GM21825 (cell line): Measurements from ENCODE around the gene ENPP7.

Experiments
- ATAC-seq: cut with Tn5 transposase; IDR thresholded peaks from one replicate; pipeline ENCODE4 v1.9.1; 2021; ENCODE audit warnings: mild to moderate bottlenecking, moderate library complexity; ENCODE audit not compliant: unreplicated experiment

ENPP7 gene

DNA sequence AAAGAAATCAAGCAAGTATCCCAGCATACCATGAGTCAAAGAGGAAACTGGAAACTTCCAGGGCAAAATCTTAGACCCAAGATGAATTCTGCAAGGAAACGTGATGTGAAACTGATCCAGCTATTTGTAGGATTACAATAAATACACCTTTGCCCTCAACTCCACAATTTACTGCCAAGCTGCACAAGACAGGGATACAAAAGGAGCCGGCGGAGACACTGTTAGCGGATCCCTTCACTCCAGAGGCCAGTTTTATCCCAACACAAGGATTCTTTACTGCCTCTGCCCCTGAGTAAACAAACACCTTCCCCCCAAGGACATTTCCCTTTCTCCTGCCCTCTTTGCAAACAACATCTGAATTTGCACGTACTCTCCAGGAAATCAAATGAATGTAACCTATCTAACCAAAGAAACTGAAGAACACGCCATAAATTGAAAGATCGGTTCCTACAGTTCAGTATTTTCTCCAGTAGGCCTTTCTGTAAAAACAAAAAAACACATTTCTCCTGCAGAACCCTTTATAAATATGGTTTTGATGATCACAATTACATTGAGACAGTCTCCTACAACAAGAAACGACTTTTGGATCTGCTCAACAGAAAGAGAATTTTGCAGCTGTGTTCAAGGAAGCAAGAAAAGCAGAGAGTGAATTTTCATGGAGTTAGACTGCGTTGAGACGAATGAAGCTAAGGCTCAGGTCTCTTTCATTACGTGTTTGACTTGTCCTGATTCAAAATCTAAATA lies 45.8 kb downstream of the ENPP7 start:
- ATAC-seq = no peak

DNA sequence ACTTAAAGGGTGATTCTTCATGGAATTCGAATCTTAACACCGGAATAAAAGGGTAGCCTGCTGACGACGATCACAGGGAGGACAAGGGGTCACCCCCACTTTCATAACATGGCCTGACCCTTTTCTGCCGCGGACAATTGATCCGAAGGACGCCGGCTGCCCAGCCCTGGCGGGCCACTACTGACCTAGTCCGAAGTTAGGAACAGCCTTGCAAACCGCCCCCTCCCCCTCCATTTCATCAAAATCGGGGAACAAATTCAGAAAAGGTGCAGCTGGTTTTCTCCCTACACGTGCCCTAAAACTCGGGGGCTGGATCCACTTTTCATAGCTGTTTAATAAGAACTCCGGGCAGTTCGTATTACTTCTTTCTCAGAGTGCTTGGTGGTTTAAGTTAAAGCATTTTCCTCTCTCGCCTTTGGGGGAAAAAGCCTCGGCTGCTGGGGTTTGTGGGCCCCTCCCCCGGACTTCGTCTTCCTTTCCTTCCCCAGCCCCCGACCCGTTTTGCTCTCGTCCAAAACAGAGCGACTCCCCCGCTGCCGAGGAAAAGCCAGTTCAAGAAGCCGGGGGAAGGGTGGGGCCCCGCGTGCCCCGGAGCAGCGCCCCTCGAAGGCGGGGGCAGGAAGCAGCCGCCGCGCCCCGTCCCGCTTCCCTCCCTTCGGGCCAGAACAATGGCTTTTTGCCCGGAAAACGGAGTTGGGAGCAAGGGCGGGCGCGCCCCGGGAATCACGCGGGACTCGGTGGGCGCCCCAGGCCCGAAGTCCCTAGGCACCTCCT lies 46.6 kb downstream of the ENPP7 start:
- peak; percentile 17 for ATAC-seq

DNA sequence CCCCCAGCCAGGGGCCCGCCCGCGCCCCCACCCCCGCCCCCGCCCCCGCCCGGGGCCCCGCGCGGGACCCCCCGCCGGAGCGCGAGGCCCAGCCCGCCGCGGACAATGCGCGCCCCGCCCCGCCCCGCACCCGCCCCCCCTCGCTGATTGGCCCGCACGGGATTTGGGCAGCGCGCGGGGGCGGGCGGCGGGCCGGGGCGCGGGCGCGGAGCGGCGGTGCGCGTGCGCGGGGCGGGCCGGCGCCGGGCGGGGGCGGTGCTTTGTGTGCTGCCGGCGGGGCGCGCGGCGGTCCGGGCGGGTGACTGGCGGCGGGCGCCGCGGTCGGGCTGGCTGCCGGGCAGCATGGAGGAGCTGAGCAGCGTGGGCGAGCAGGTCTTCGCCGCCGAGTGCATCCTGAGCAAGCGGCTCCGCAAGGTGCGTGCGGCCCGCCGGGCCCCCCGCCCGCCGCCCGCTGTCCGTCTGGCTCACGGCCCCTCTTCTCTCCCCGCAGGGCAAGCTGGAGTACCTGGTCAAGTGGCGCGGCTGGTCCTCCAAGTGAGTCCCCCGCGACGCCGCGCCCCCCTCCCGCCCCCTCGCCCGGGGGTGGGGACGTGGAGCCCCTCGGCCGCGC lies 47.3 kb downstream of the ENPP7 start, which contains the start of gene CBX2:
Gene CBX2, plus strand, starts transcription at position 255 of the 610 bp plus-strand sequence. Its CDS starts 88 bp downstream, at position 343.
- peak; percentile 47 for ATAC-seq

DNA sequence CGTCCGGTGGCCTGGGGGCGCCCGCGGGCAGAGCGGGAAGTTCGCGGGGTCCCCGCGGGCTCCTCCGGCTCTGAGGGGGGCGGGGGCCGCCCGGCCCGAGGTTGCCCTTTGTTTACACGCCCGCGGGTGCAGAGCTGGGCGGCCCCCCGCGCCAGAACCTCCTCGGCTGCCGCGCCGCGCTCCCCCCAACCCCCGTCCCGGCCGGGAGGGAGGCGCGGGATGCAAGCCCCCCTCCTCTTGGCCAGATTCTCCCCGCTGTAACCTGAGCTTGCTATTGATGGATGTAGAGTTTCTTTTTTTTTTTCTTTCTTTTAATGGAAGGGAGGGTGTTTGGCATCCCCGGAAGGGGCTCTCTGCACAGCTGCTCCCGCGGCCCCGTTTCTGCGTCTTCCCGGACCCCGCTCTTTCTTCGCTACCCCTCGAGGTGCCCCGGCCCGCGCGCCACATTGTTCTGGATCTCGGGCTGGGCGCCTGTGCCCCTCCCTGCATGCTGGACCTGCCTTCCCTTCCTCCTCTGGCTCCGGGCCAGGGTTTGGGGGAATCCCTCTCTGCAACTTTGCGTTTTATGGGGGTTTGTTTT lies 47.9 kb downstream of the ENPP7 start:
- peak; percentile 10 for ATAC-seq

DNA sequence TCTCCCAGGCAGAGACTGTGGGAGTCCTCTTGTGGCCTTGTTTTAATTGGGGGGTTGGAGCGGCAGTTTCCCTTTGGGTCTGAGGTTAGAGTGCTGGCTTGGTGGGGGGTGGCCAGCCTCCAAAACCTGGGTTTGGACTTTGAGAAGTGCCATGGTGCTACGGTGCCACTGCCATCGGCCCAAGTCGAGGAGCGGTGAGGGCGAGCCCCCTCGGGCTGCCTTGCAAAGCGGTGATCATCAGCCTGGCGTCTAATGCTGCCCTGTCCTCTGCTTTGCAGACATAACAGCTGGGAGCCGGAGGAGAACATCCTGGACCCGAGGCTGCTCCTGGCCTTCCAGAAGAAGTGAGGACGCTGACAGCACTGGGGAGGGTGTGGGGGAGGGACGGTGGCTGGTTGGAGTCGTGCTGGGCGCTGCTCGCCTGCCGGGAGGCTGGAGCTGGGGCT lies 48.4 kb downstream of the ENPP7 start:
- no peak for ATAC-seq

DNA sequence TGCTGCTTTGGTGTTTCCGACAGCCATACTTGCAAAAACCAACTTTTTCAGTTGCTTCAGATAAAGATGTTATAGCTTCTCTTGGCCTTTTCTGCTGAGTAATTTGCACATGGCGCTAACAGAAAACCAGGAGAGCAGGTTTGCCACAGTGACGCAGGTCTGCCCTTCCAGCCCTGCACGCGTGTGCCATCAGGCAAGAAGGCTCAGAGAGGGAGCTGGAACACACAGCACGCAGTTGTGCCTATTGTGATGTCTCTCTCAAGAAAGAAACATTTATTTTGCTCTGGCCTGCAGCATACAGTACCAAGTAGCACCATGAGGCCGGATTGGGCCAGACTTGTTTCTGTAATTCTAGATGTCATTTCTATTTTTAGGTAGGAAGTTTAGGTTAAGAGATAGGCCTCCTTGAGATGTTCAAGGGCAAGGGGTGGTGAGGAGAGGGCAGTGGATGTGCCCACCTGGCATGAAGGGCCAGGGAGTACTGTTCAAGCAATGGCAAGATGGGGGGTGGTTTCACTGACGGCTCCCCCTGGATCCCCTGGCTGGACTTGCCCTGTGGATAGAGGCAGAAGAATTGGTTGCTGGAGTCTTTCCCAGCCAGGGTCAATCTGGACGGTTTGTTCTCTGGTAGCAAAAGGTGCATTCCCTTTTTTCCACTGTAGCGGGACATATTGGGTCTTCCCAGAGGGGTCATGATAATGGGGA lies 49.1 kb downstream of the ENPP7 start:
- no peak for ATAC-seq

DNA sequence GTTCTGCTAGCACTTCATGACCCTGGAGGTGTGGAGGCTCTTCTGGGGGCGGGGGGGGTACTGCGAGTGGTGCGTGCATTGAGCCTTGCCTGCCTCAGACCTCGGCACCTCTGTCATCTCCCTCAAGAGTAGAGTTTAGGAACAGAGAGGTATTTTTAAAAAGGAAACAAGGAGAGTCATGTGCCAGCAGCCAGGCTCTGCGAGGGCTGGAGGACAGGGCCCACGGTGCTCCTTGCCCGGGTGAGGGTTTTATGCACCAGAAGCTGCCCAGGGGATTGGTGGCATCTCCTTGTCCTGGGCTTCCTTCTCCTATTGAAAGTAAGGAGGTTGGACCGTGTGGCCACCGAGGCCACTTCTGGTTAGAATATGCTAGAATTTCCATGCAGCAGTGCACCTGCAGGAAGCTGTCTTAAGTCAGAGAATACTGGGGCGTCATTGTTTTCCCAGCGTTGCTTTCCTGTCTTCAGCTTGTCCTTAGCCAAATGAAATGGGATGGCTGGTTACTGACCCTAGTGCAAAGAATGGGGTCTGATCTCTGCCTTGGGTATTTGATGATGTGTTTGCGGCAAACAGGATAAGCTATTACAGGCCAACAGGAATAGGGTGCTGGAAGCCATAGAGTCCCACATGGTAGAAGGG lies 50.4 kb downstream of the ENPP7 start:
- ATAC-seq = no peak

DNA sequence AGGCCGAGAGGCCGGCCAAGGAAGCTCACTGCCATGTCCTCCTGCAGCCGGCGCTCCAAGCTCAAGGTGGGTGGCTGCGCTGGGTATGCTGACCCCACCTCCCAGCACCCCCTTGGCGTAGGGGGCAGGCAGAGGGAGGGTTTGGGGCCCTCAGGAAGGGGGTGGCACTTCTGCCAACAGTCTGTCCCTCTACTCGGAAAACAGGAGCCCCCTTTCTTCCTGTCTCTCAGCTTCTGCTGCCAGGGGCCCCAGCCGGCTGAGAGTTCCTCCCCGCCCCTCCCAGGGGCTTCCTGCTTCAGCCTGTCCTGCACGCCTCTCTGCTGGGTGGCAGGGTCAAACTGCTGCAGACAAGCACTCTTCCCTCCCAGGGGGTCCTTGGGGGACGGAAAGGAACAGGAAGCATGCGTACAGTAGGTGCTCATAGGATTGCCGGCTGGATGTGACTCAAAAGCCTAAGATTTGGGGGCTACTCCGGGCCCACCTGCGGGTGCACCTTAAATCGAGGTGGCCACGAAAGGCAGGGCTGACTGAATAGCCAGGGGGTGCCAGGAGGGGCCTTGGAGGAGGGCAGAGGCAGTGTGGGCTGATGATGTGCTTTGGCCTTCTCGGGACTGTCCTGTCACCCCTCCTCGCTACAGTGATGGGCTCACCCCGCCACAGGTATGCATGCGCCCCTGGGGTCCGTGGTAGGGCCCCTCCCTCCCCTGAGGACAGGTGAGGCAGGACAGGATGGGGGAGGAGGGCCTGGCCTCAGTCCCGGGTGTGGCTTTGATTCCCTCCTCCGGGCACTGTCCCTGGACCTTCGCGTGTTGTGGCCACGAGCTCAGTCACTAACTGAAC lies 51.2 kb downstream of the ENPP7 start:
- no peak for ATAC-seq

DNA sequence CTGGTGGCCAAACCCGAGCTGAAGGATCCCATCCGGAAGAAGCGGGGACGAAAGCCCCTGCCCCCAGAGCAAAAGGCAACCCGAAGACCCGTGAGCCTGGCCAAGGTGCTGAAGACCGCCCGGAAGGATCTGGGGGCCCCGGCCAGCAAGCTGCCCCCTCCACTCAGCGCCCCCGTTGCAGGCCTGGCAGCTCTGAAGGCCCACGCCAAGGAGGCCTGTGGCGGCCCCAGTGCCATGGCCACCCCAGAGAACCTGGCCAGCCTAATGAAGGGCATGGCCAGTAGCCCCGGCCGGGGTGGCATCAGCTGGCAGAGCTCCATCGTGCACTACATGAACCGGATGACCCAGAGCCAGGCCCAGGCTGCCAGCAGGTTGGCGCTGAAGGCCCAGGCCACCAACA lies 53.1 kb downstream of the ENPP7 start:
- no peak for ATAC-seq

DNA sequence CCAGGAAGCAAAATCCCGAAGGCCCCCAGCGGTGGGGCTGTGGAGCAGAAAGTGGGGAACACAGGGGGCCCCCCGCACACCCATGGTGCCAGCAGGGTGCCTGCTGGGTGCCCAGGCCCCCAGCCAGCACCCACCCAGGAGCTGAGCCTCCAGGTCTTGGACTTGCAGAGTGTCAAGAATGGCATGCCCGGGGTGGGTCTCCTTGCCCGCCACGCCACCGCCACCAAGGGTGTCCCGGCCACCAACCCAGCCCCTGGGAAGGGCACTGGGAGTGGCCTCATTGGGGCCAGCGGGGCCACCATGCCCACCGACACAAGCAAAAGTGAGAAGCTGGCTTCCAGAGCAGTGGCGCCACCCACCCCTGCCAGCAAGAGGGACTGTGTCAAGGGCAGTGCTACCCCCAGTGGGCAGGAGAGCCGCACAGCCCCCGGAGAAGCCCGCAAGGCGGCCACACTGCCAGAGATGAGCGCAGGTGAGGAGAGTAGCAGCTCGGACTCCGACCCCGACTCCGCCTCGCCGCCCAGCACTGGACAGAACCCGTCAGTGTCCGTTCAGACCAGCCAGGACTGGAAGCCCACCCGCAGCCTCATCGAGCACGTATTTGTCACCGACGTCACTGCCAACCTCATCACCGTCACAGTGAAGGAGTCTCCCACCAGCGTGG lies 53.7 kb downstream of the ENPP7 start:
- ATAC-seq = no peak

DNA sequence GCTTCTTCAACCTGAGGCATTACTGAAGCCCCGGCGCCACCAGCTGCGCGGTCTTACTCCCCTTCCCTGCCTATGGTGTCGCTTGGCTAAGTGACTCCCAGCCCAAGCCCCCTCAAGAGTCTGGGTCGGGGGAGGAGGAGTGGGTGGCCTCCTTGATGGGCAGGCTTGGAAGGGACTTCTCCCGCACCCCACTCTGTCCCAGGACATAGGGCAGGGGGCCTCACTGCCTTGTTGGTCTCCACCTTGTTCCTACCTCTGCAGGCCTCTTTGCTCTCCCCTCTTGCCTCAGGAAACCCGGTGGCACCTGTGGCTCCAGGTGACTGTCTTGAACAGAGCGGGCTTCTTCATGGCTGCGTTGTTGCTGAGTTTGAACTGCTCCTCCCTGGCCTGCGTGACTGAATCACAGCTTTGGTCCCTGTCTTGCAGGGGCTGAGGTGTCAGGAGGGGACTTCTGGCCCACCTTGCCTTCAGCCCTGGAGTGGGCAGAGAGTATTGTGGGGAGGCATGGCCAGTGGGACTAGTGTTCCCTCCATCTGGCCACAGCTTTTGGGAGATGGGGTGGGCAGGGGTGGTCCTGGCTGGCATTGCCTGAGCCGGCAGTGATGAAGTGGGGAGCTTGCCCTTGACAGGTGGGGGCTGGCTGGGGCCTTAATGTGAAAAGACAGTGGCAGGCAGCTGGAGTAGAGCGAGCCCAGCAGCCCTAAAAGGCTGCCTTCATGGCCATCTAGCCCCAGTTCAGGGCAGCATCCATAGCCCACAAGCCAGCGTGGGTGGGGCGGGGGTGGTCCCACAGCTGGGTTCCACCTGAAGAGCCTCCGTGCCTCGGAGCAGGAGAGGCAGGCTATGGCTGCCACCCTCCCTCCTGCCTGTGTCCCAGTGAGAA lies 54.5 kb downstream of the ENPP7 start:
- ATAC-seq = no peak

DNA sequence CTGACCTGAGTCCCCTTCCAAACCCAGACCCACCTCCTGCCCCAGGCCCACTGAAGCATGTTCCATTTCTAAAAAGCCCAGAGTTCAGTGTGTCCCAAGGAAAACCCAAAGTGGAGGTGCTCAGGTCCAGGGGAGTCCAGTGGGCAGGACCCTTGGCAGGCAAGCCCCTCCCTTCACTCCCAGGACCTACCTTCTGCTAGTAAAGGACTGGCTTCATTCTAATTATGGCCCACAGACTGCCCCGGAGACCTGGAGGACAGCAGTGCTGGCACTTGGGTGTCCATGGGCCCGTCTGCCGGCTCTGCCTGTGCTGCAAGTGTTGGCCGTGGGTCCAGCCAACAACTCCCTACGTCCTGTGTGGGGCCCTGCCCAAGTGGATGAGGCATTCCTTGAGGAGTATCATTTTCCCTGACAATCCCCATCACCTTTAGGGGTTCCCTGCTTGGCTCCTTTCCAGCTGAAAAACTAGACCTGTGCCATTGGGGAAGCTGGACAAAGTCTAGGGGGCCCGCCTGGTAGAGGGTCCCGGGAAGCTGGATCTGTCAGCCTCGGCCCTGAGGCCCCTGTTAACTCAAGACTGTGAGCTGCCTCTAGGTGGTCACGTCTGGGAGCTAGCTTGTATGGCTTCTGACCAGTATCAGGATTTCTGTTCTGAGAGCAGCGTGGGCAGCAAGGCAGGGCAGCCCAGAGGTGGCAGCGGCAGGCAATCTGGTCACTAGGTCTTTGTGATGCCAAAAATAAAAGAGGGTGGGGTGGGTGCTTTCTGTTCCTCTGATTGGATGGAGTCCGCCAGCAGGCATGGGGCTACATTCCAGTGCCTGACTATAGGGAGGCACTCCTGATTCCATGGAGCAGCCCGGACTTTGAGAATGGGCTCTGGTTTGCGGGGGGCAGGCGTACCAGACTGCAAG lies 55.4 kb downstream of the ENPP7 start:
- no peak for ATAC-seq

DNA sequence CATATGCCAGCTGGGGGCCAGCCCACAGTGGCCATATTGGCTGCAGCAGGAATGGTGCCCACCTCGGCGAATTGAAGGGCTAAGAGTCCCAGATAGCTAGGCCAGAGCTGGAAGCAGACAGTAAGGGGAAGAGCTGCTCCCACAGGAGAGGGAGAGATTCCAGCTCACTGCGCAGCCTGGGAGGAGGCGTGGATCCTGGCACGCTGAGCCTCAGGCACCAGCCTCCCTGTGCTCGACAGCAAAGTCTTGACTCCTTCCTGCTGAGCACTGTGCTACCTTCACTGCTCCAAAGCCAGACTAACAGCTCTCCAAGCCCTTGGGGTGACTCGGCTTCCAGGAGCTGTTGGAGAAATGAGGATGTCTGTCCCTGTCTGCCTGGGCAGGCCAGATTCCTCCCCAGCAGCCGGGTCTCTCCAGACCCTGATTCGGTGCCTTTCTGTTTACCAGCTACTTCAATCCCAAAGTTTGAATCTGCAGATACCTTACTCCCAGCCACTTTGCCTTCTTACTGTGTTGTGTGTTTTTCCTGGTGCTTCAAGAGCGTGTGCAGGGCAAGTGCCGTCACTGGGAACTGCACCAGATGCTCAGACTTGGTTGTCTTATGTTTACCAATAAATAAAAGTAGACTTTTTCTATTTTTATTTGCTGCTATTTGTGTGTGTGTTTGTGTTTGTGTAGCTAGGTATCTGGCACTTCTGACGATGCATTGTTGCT lies 56.3 kb downstream of the ENPP7 start:
- no peak for ATAC-seq

DNA sequence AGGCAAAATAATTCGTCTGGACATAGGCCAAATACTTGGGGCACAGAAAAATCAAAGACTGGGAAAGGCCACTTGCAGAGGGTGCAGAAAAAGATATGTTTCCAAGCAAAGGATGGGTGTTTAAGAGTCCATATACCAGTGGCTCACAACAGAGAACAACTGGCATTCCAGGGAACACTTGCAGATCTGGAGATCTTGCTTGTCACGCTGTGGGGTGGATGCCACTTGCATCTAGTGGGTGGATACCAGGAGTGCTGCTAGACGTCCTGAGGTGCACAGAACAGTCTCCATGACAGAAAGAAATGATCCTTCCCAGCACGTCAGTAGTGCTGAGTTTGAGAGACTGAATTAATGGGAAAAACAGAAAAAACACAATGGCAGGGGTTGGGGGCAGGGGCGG lies 57.7 kb downstream of the ENPP7 start:
- ATAC-seq = no peak

DNA sequence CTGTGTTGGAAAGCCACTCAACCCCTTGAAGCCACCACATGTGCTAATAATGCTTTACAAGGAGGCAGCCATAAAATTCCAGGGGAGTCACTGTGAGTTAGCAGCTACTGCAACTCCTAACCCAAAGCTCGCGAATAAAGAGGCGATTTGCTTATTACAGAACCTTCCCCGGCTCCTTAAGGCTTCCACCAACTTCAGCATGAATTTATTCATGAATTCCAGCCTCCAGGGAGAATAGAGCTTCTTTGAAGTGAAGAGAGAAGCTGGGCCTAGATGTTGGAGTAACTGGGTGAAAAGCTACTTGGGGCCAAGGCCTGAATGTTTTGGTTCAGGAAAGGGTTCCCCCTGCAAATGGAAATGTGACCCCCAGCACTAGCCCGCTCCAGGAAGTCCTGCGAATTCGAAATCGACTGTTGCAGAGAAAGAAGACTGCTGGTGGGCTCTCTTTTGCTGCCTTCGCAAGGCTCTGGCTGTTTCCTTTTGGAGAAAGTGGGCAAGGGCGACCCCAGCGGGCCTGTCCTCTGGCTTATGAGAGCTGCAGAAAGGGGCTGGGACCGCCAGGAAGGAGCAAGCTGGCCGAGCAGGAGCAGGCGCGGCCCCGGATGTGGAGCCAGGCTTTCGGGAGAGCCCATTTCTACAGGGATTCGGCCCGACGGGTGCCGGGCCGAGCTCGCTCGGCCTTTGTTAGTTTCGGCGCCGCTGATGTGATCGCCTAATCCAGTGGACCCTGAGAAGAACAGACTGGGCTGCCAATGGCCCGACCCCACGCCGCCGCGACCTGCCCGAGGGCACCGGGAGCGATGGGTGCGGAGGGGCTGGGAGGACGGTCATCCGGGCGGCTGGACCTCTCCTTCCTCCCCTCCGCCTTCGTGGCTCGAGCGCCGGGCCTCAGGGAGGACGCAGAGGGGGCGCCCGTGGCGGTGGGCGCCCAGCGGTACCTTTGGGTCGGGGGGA lies 58.5 kb downstream of the ENPP7 start:
- no peak for ATAC-seq
